MG63 (cell line): ENCODE results near the gene CPNE4. TPM values are rescaled to one million over a fixed set of nuclear protein-coding genes. Genes with fewer than 3 reads are reported as not detected.

Source experiments
- DNase-seq: peaks from one replicate; pipeline ENCODE4 v3.0.0-alpha.2; 2020
- H3K27me3 ChIP-seq: fragments of 250-450 bp; sonication (Bioruptor Pico); 2 replicates; pipeline ENCODE4 v1.5.1; 2020; ENCODE audit warnings: mild to moderate bottlenecking, moderate library complexity
- H3K36me3 ChIP-seq: fragments of 250-450 bp; sonication (Bioruptor Pico); 2 replicates; pipeline ENCODE4 v1.5.1; 2020; ENCODE audit warnings: mild to moderate bottlenecking, moderate library complexity
- H3K4me3 ChIP-seq: fragments of 250-450 bp; sonication (Bioruptor Pico); 2 replicates; pipeline ENCODE4 v1.5.1; 2020; ENCODE audit warnings: mild to moderate bottlenecking, moderate library complexity
- H3K9me3 ChIP-seq: fragments of 250-450 bp; sonication (Bioruptor Pico); 2 replicates; pipeline ENCODE4 v1.5.1; 2020; ENCODE audit warnings: mild to moderate bottlenecking, moderate library complexity
- total RNA-seq: library from RNA; depleted of rRNA; stranded (reverse); fragments of >200 nt; shearing (Covaris generic); gene quantifications from 2 replicates; pipeline ENCODE4 v1.2.3, GENCODE V29; 2014; ENCODE audit warnings: low replicate concordance

The CPNE4 gene
- total RNA-seq, 1 experiment from 2014 or later = not detected

DNA sequence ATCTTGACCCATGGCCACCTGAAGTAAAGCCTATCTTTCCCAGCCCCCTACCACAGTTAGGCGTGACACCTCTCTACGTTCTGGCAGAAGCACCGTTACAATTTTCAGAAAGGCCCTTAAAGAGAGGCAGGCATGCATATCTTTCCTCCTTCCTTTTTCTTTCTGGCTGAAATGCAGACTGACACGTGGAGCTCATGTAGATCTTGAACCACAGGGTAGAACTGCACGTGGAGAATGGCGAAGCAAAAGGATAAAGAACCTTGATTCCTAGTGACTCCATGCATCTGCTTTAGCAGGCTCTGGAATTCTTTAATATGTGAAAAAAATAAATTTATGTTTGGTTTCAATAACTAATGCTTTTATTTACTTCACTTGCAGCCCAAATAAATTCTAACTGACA is 166.6 kb downstream of the CPNE4 start:
- DNase-seq = no peak
- Histone ChIP-seq H3K9me3 (no peaks in the 10 kb centered on the region; the same call in 1 of the 2 replicates), H3K36me3 (no peaks in the 10 kb centered on the region), H3K27me3 (no peaks in the 10 kb centered on the region), H3K4me3 (no peak overlapping the region)

DNA sequence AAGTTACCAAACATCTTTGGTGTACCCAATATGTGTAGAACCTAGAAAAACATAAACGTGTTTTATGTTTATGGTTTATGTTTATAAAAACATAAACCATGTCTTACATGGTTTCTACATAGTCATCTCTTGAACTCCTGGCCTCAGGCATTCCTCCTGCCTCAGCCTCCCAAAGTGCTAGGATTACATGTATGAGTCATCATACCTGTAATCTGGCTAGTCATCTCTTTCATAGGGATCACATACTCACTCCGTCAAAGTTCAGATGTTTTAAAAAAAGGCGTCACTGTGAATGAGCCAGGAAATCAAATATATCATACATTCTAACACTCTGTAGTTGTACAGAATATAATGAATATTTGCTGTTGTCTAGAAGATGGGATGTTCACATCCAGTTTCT is 178.6 kb downstream of the CPNE4 start:
- Histone ChIP-seq H3K9me3 (no peaks in the 10 kb centered on the region), H3K36me3 (no peaks in the 10 kb centered on the region), H3K27me3 (no peaks in the 10 kb centered on the region), H3K4me3 (no peak overlapping the region)
- DNase-seq = no peak

DNA sequence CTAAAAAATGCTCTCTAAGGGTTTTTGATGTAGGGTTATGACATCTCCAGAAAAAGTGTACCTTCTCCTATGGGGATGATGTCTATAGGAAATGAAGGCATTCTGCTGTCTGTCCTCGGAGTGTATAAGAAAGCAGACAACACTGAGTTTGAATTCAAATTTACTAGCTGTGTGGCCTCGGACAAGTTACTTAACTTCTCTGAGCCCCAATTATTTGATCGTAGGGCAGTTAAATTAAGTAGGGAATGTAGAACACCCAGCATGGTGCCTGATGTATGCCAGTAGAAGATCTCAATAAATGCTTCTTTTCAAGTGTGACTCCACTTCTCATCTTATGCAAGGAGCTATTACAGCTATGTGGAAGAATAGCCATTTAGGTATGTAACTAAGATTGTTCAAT is 184.6 kb downstream of the CPNE4 start:
- no peaks in the 10 kb centered on the region for H3K9me3 ChIP-seq
- no peaks in the 10 kb centered on the region for H3K27me3 ChIP-seq
- H3K36me3 ChIP-seq = no peaks in the 10 kb centered on the region
- no peak for DNase-seq
- no peak overlapping the region for H3K4me3 ChIP-seq

DNA sequence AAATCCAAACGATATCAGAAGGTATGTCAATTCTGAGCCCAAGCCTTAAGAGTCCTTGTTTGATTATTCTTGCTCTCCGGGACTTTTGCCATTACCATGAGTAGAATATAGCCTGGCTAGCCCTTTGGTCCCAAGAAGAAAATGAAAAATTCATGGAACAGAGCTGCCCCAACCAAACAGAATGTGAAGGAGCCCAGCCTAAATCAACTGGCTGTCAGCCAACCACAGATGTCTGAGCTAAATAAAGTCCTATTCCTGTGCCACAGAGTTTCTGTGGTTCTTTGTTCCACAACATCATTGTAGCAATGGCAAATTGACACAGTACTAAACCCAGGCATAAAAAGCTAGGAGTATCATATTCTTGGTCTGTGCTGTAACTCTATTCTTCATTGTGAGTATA is 185.2 kb downstream of the CPNE4 start:
- H3K36me3 ChIP-seq = no peaks in the 10 kb centered on the region
- DNase-seq = no peak
- no peaks in the 10 kb centered on the region for H3K27me3 ChIP-seq
- no peak overlapping the region for H3K4me3 ChIP-seq
- H3K9me3 ChIP-seq = no peaks in the 10 kb centered on the region

DNA sequence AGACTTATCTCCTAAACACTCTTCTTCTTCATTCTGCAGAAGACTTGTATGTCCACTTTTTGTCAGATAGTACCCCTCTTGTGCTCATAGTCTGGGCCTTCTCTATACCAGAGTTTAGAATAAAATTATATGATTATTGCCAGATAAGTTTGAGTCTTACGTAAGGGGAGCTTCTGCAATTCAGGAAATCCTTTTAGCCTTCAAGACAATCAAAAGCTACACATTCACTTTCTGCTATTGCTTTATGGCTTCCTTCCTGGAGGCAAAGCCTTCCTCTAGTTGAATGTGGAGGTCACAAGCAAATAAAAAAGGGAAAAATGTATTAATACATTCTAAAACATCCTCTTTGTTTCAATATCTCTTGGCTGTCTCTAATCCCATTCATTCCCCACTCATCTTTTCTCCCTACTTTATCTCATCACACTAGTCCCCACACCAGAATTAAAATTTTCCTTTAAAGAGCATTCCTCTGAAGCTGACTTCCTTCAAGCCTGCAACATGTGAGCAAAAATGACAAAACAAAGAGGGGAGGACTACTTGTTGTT is 186.8 kb downstream of the CPNE4 start:
- H3K36me3 ChIP-seq = no peaks in the 10 kb centered on the region
- no peak overlapping the region for H3K4me3 ChIP-seq
- H3K9me3 ChIP-seq = no peaks in the 10 kb centered on the region
- DNase-seq = no peak
- H3K27me3 ChIP-seq = no peaks in the 10 kb centered on the region

DNA sequence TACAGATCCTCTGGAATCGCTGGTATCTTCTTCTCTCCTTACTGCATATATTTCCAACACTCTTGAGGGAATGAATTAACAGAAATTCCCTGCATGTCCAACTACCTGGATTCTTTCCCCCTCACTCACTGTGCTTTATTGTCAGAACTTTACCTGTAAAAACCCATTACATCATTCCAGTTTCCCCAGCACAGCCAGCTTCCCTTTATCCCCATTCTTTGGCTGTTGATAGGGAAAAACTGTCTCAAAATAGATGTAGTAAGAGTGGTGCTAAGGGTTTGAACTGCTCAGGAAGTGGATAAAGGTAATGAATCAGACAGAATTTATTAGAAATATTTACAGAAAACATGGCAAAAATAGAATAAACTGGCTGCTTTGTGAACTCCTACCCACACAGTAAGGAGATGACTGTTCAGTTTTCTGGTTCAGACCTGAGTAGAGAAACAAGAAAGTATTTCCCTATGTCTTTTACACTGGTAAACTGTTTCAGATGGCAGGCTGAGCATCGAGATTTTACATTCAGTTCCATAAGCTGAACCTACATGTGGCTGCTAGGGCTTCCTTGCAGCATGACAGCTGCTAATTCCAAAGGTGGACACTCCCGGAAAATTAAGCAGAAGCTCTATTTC is 188.4 kb downstream of the CPNE4 start:
- Histone ChIP-seq H3K4me3 (no peak overlapping the region), H3K9me3 (no peaks in the 10 kb centered on the region), H3K36me3 (no peaks in the 10 kb centered on the region), H3K27me3 (no peaks in the 10 kb centered on the region)
- DNase-seq = no peak

DNA sequence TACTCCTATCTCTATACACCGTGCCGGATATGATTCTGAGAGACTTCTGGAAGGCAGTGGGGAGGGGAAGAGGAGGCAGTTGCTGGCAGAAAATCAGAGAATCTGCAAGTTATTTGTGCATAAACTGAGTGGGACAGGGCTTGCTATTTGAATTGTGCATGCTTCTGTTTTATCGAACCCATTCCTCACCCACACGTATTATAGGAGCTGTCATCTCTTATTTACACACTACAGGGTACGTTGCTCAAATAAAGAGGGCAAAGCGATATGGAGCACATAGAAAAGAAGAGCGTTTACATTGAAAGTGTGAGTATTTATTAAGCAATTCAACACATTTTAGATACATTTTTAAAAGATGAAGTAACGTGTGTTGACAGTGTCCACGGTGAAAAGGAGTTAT is 191.6 kb downstream of the CPNE4 start:
- Histone ChIP-seq H3K9me3 (no peaks in the 10 kb centered on the region), H3K36me3 (no peaks in the 10 kb centered on the region), H3K4me3 (no peak overlapping the region), H3K27me3 (no peaks in the 10 kb centered on the region)
- DNase-seq = no peak

DNA sequence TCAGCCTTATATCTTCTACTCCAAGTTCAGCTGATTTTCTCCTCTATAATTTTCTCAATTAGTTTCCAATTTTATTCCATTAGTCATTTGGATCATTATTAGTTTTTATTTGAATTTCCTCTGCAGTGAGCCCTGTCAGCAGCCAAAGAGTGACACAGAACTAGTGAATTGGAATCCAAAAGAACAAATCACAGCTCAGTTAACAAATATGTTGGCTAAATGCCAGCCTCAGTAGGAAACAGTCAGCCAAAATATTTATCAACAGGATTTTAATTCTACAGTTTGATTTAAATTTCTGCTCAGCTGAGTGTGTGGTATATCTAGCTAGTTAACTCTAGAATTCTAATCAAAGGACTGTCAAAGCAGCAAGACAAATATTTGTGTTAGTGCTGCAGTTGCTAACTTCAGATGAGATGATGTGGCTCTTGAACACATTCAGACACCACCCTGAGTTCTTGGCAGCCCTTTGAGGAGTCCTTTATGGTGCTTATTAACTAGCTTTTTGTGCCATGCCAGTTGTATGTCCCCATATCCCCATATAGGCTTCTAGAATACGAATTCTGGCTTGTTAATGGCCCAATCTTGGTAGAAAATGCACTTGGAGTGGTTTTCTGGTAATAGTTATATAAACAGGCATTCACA is 194.5 kb downstream of the CPNE4 start:
- Histone ChIP-seq H3K9me3 (no peaks in the 10 kb centered on the region), H3K4me3 (no peak overlapping the region), H3K27me3 (no peaks in the 10 kb centered on the region), H3K36me3 (no peaks in the 10 kb centered on the region)
- DNase-seq = peak; percentile 42

DNA sequence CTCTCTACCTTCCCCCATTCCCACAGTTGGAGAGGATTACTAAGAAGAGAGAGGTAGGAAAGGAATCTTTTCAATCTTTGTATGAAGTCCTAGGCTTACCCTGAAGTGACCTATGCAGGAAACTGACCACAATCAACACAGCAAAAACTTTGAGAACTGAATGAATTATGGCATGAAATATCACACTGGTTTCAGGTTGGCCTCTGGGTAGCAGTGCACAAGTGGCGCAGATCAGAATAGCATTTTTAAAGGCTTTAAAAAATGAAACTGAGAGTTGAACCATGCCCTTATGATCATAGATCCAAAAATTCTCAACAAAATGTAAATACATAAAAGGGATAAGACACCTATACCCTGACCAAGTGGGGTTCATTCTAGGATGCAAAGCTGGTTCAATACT is 198.9 kb downstream of the CPNE4 start:
- Histone ChIP-seq H3K9me3 (no peaks in the 10 kb centered on the region), H3K27me3 (no peaks in the 10 kb centered on the region), H3K36me3 (no peaks in the 10 kb centered on the region), H3K4me3 (no peak overlapping the region)
- no peak for DNase-seq

DNA sequence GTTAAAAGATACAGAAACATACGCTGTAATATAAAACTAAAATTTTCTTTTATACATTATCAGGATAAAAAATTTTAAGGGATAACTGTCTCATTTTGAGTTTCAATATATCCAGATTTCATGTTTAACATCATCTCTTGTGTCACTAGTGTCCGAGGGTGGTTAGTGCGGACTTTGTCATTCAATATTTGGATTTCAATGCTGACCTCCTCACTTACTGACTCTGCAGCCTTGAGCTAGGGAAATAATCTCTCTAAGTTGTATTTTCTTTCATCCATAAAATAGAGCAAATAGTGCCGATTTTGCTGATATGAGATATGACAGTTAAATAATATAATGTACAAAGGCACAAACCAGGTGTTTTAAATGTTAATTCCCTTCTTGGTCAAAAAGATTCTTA is 203.2 kb downstream of the CPNE4 start:
- H3K9me3 ChIP-seq = no peaks in the 10 kb centered on the region
- H3K27me3 ChIP-seq = no peaks in the 10 kb centered on the region
- H3K36me3 ChIP-seq = no peaks in the 10 kb centered on the region
- no peak overlapping the region for H3K4me3 ChIP-seq
- DNase-seq = no peak

DNA sequence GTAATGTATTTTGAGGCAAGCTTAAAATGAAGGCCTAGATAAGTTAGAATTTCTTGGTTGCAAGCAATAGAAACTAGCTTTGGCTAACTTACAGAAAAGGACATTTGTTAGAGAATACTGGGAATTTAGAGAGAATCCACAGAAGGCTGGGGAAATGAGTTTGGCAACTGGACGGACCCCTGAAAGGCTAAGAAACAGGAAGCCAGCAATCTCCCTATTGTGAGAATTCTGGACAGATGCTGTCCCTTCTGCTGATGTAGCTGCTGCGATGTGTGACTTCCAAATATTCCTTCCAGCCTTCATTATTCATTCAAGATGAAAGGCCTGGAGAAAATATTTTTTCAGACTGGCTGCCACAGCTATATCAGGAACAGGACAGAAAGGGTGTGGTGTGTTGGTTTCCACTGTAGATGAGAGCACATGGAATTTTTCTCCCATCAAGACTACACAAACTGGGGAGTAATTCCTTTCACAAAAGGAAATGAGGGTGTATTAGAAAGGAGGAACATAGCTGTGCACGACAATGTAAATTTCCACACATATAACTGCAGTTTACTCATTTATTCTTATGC is 213.5 kb downstream of the CPNE4 start:
- DNase-seq = no peak
- Histone ChIP-seq H3K9me3 (no peaks in the 10 kb centered on the region), H3K4me3 (no peak overlapping the region)

DNA sequence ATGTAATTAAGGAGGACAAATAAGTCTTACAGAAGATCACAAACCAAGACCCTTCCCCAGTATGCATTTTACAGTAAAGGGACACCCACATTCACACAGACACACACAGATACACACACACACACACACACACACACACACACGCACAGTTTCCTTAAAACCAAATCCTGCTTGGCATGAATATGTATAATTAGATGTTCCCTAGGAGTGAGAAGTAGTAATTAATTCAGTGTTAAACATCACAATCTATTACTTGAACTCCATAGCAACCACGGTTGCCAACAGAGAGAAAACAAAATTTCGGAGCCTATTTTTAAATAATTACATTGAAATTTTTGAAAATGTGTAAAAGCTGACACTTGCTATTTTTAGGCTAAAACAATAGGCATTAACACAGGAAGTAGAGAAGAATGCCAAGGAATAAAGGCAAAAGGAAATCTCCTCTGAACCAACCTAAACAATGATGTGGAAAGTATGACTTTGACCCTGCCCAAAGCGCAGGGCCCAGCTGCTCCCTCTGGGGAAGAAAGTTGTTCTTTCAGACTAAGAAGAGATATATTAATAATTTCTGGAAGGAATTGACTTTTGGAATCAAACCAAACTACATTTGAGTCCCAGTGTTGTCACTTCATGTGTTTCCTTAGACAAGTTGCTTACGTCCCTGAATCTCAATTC is 215.3 kb downstream of the CPNE4 start:
- Histone ChIP-seq H3K9me3 (no peaks in the 10 kb centered on the region), H3K4me3 (no peak overlapping the region), H3K27me3 (no peaks in the 10 kb centered on the region; the same call in none of the 2 replicates), H3K36me3 (no peaks in the 10 kb centered on the region)
- no peak for DNase-seq

More for the DNA sequence above, 213.5 kb downstream of the CPNE4 start:
- no peaks in the 10 kb centered on the region for H3K36me3 ChIP-seq
- no peaks in the 10 kb centered on the region; the same call in none of the 2 replicates for H3K27me3 ChIP-seq

DNA sequence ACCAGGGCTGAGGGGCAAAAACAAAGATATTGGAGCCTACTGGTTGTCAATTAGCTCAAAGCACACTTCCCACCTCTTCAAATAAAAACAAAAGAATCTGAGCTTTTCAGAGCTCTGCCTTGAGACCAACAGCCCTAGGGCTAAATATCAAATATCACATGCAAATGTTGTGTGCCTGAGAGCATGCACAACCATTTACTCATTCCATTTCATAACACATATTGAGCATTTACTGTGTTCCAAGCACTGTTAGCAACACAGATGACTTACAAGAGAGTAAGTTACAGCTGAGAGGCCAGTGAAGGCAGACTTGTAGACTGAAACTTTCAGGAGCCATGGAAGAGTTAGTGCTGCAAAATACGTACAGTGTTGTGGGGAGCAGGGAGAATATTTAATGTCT is 222.4 kb downstream of the CPNE4 start:
- H3K36me3 ChIP-seq = no peaks in the 10 kb centered on the region
- 0 out of 2 replicates have a peak, but pooled peaks cover 2% of the 10 kb centered on the region for H3K27me3 ChIP-seq
- no peaks in the 10 kb centered on the region for H3K9me3 ChIP-seq
- H3K4me3 ChIP-seq = no peak overlapping the region
- DNase-seq = no peak

DNA sequence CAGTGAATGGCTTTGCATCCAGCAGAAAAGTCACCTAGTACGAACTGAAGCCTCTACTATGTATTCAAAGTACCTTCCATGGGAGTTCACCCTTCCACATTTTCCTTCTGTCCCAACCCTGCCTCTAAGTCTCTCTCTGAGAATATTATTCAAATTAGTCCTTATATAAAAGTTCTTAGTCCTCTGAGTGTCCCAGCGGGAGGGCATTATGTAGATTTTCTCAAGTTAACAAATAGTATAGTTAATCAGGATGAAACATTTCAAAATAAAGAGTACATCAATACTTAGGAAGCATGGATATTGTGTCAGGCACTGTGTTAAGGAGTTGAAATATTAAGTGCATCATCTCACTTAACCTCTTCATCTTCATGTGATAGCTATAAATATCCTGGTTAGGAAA is 223.3 kb downstream of the CPNE4 start:
- no peaks in the 10 kb centered on the region for H3K36me3 ChIP-seq
- DNase-seq = no peak
- 0 out of 2 replicates have a peak, but pooled peaks cover 2% of the 10 kb centered on the region for H3K27me3 ChIP-seq
- no peaks in the 10 kb centered on the region for H3K9me3 ChIP-seq
- no peak overlapping the region for H3K4me3 ChIP-seq

DNA sequence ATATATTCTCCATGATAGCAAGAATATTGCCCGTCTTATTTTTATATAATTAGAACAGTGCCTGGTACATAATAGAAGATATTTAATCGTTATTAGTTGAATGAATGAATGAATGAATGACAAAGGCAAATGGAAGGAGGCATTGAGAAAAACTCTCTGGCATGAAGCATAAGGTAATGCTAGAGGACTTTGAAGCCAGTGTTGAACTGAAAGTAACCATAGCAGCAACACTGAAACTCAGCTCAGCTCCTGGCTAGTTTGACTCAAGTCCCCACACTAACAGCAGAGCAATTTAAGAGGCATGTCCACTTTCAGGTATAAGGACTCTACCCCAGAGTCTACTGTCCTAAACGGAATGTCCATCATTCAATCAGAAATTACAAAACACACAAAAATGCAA is 227.0 kb downstream of the CPNE4 start:
- no peak overlapping the region for H3K4me3 ChIP-seq
- no peak for DNase-seq
- no peaks in the 10 kb centered on the region for H3K36me3 ChIP-seq
- 0 out of 2 replicates have a peak, but pooled peaks cover 2% of the 10 kb centered on the region for H3K27me3 ChIP-seq
- no peaks in the 10 kb centered on the region for H3K9me3 ChIP-seq

DNA sequence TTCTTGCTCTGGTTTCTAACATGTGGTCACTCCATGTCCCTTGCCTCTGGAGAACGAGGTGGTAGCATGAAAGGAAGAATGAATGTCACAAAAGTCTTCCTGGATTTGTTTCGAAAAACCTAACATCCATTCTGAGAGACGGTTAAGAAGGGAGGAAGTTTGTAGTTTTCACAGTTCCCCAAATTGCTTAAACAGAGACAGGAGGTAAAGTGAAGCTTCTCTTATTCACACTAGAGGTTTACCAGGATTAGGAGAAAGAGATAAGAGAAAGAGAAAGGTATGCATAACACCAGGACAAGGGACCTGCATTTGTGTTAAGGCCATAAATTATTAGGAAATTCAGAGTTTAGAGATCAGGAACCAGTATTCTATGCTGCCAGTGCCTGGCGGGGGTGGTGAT is 228.1 kb downstream of the CPNE4 start:
- Histone ChIP-seq H3K27me3 (0 out of 2 replicates have a peak, but pooled peaks cover 2% of the 10 kb centered on the region), H3K4me3 (no peak overlapping the region), H3K9me3 (no peaks in the 10 kb centered on the region), H3K36me3 (no peaks in the 10 kb centered on the region)
- no peak for DNase-seq

DNA sequence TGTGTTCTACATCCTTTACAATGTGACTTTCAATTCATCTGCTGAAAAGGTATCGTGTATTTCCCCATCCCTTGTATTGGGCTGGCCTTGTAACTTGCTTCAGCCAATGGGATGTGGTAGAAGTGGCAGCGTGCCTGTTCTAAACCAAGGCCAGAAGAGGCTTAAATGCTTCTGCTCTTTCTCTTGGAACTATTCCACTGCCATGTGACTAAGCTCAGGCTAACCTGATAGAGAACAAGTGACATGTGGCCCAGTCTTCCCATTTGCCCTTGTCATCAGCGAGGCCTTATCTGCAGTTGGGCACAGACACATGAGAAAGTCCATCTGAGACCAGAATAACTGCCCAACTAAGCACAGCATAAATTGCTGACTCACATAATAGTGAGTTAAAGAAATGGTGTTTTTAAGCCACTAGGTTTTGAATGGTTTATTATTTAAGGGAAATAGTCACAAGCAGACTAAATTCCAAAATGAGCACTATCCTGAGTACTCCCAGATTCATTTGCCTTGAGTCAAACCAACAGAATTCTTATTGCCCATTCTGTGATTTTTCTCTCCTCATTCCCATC is 230.2 kb downstream of the CPNE4 start:
- H3K36me3 ChIP-seq = no peaks in the 10 kb centered on the region
- peak; percentile 9 for DNase-seq
- no peaks in the 10 kb centered on the region for H3K27me3 ChIP-seq
- H3K4me3 ChIP-seq = no peak overlapping the region
- H3K9me3 ChIP-seq = no peaks in the 10 kb centered on the region
